Hematopoietic multipotent progenitor cell (in vitro differentiated cells): ENCODE measurements around the gene NYAP1. TPM values are rescaled to one million over a fixed set of nuclear protein-coding genes. Genes with fewer than 3 reads are reported as not detected.
A peak's percentile ranks its signal among the peaks of the same experiment; 100 is the strongest.
"Not testable (repeated sequence)": the region's sequence is repeated elsewhere in the genome, so short reads cannot be mapped to it uniquely, and the experiment has no call there.

Source experiments
- DNase-seq, 3 donors: peaks; one replicate each; pipeline ENCODE4 v3.0.0-alpha.2; 2011 to 2015; ENCODE audit warnings: low read depth in 2 of 3, low spot score in 2 of 3
- small RNA-seq: library from RNA; depleted of rRNA; stranded (forward); fragments of <200 nt; gene quantifications from one replicate; pipeline ENCODE3, GENCODE V24; 2012
- total RNA-seq: library from RNA; depleted of rRNA; stranded (reverse); fragments of >200 nt; gene quantifications from one replicate; pipeline ENCODE4 v1.2.3, GENCODE V29; 2012

Gene NYAP1
- total RNA-seq, 1 donor = under 0.01 TPM

GRCh38 chr7:100539436-100540006 is 55.8 kb downstream of the NYAP1 start:
- peak in 1 of 3 donors; percentile 6 for DNase-seq

GRCh38 chr7:100540073-100540723 is 56.5 kb downstream of the NYAP1 start:
- DNase-seq = no peak

GRCh38 chr7:100541309-100541708 is 57.6 kb downstream of the NYAP1 start:
- DNase-seq = not testable (repeated sequence)

GRCh38 chr7:100543586-100543985 is 59.9 kb downstream of the NYAP1 start:
- DNase-seq = no peak

GRCh38 chr7:100544386-100544785 is 60.7 kb downstream of the NYAP1 start:
- DNase-seq = no peak

Small RNAs within 50 kb of the gene (small RNA-seq; reads per million reads assigned to genes)
- not detected for gene RN7SL416P

Other genes starting within 250 kb of the NYAP1 start
- not detected for gene SPDYE3, start 176.2 kb upstream of the NYAP1 start, total RNA-seq
- 39.6 TPM for gene PILRB, start 125.8 kb upstream of the NYAP1 start, total RNA-seq
- gene PILRA, start 110.4 kb upstream of the NYAP1 start, total RNA-seq = 2.2 TPM
- 2.4 TPM for gene ZCWPW1, start 55.2 kb upstream of the NYAP1 start, total RNA-seq
- 88.3 TPM for gene MEPCE, start 54.1 kb upstream of the NYAP1 start, total RNA-seq
- gene PPP1R35, start 47.4 kb upstream of the NYAP1 start, total RNA-seq = 43.1 TPM
- 0.27 TPM for gene SPACDR, start 19.7 kb upstream of the NYAP1 start, total RNA-seq
- 60.9 TPM for gene TSC22D4, start 4.7 kb upstream of the NYAP1 start, total RNA-seq
- gene AGFG2, start 55.3 kb downstream of the NYAP1 start, total RNA-seq = 10.5 TPM
- gene SAP25, start 90.0 kb downstream of the NYAP1 start, total RNA-seq = 2.2 TPM
- 109 TPM for gene LRCH4, start 102.2 kb downstream of the NYAP1 start, total RNA-seq
- gene FBXO24, start 102.4 kb downstream of the NYAP1 start, total RNA-seq = 0.81 TPM
- gene PCOLCE, start 118.4 kb downstream of the NYAP1 start, total RNA-seq = 0.81 TPM
- 12.1 TPM for gene MOSPD3, start 128.6 kb downstream of the NYAP1 start, total RNA-seq
- gene TFR2, start 157.6 kb downstream of the NYAP1 start, total RNA-seq = 51.7 TPM
- not detected for gene ACTL6B, start 172.5 kb downstream of the NYAP1 start, total RNA-seq
- 121 TPM for gene GNB2, start 189.8 kb downstream of the NYAP1 start, total RNA-seq
- 36.9 TPM for gene GIGYF1, start 210.3 kb downstream of the NYAP1 start, total RNA-seq
- 31.8 TPM for gene POP7, start 222.2 kb downstream of the NYAP1 start, total RNA-seq
- not detected for gene EPO, start 236.5 kb downstream of the NYAP1 start, total RNA-seq
- gene ZAN, start 249.7 kb downstream of the NYAP1 start, total RNA-seq = 0.27 TPM